Measurements from ENCODE around the gene PPM1B. TPM values are rescaled to one million over a fixed set of nuclear protein-coding genes. Genes with fewer than 3 reads are reported as not detected.

The PPM1B gene
- total and polyA plus RNA-seq, 2 of the 4 experiments (the other 2 are of a cell fraction): 13.4 to 14.7 TPM

- TF ChIP-seq FOS (IDR thresholded peaks at IDR 0.05; ENCODE audit: low read depth, low read length): no peak
- no peak for TF ChIP-seq MAFK (IDR thresholded peaks at IDR 0.05; ENCODE audit: low read depth, low read length)
Measured at GRCh38 chr2:44169155-44169898, 652 bp downstream of the PPM1B start (continued).

- Histone ChIP-seq H3K14ac (replicated peaks; ENCODE audit: low read depth, low read length) (0 out of 2 replicates have a peak overlapping the region, but pooled peaks have one; percentile 16), H4K5ac (ENCODE audit: low read depth, low read length) (no peak overlapping the region), H3K79me1 (ENCODE audit: low read depth in 1 of 2, low read length in 2 of 2) (peaks cover 6 to 38% of the 10 kb centered on the region in 2 experiments), H2BK15ac (ENCODE audit: low read depth, low read length) (no peak overlapping the region), H2BK5ac (ENCODE audit: low read depth, low read length, poor library complexity, severe bottlenecking) (peak overlapping the region; percentile 20), H3K23ac (ENCODE audit: low read depth, low read length) (peak overlapping the region; percentile 14; the same call in 1 of the 2 replicates), H3K4me1 (ENCODE audit: control insufficient read depth, insufficient read depth, low read length) (peaks cover 5% of the 10 kb centered on the region), H3K9me1 (ENCODE audit: insufficient read depth, low read length) (peaks cover 3% of the 10 kb centered on the region; the same call in 1 of the 2 replicates), H3K9ac (ENCODE audit: low read depth, low read length) (peak overlapping the region; percentile 39; the same call in 1 of the 2 replicates), H3K18ac (ENCODE audit: low read depth, low read length) (no peak overlapping the region), H2BK120ac (ENCODE audit: low read depth, low read length) (no peak overlapping the region), H3K4me2 (ENCODE audit: low read depth, low read length) (peak overlapping the region; percentile 82), H3K27ac (ENCODE audit: insufficient read depth, low read length) (no peak overlapping the region), H4K8ac (ENCODE audit: low read depth in 2 of 2, low read length in 2 of 2) (no peak overlapping the region), H4K20me1 (ENCODE audit: insufficient read depth, low read length) (peaks cover 36% of the 10 kb centered on the region), H3K9me3 (ENCODE audit: control insufficient read depth, insufficient read depth, low read length) (no peaks in the 10 kb centered on the region), H3K56ac (ENCODE audit: extremely low read depth, insufficient read depth, low read length) (no peak overlapping the region), H3K27me3 (ENCODE audit: control insufficient read depth, insufficient read depth, low read length) (no peaks in the 10 kb centered on the region), H2BK20ac (ENCODE audit: low read depth, low read length) (no peak overlapping the region), H4K91ac (ENCODE audit: insufficient read depth, low read depth, low read length) (no peak overlapping the region), H3K4me3 (ENCODE audit: insufficient read depth, low read depth, low read length) (peak overlapping the region; percentile 85), H3K4ac (ENCODE audit: low read depth, low read length) (no peak overlapping the region; the same call in 1 of the 2 replicates), H2AK5ac (ENCODE audit: low read depth, low read length) (no peak overlapping the region), H3K36me3 (ENCODE audit: control insufficient read depth, insufficient read depth, low read length) (no peaks in the 10 kb centered on the region), H2AFZ (replicated peaks; ENCODE audit: low read length, poor library complexity) (no peak overlapping the region), H2AK9ac (replicated peaks; ENCODE audit: low read depth, low read length, poor library complexity) (no peak overlapping the region)
- BruUV-seq (replicated peaks): no TSS peak
- WGBS, 2 experiments (ENCODE audit: extremely low coverage in 2 of 2, insufficient read length in 1 of 2): 0% methylated on average over 1 of the region's 3 CpGs; no CpG with 5 or more reads in 1 of the 2 experiments
- peak; percentile 26 for DNase-seq
- ATAC-seq (ENCODE audit: low read depth): no peak
- dilution Hi-C loops (cut with HindIII; ENCODE audit: low sequenced_read_pairs, unreplicated experiment): no loop called here
- ChIA-PET CTCF (interaction anchor here (1.0 to 1.2 kb wide), 2 partner anchors 11 to 74 kb away, joined by 3 to 11 read pairs; no protein-coding TSS in a partner anchor), POLR2A (ENCODE audit: unreplicated experiment) (no interaction called here)
- in situ Hi-C loops (cut with MboI; ENCODE audit: low sequenced_read_pairs): no loop called here
- intact Hi-C loops (cut with micrococcal nuclease): loop anchor here (1.0 to 5.0 kb wide), 2 partner anchors 121 to 192 kb away; partner anchors contain the start of genes CAMKMT and PREPL
- TF ChIP-seq CEBPB (IDR thresholded peaks at IDR 0.05; ENCODE audit: low read depth, low read length) (peak; percentile 93), MXI1 (IDR thresholded peaks at IDR 0.05; ENCODE audit: borderline replicate concordance, low read depth, low read length) (no peak)
Measured at GRCh38 chr2:44170311-44170717, 1.6 kb downstream of the PPM1B start.

Measured in IMR-90 (cell line).